ENCODE results near the gene MRPL55.

The MRPL55 gene

DNA sequence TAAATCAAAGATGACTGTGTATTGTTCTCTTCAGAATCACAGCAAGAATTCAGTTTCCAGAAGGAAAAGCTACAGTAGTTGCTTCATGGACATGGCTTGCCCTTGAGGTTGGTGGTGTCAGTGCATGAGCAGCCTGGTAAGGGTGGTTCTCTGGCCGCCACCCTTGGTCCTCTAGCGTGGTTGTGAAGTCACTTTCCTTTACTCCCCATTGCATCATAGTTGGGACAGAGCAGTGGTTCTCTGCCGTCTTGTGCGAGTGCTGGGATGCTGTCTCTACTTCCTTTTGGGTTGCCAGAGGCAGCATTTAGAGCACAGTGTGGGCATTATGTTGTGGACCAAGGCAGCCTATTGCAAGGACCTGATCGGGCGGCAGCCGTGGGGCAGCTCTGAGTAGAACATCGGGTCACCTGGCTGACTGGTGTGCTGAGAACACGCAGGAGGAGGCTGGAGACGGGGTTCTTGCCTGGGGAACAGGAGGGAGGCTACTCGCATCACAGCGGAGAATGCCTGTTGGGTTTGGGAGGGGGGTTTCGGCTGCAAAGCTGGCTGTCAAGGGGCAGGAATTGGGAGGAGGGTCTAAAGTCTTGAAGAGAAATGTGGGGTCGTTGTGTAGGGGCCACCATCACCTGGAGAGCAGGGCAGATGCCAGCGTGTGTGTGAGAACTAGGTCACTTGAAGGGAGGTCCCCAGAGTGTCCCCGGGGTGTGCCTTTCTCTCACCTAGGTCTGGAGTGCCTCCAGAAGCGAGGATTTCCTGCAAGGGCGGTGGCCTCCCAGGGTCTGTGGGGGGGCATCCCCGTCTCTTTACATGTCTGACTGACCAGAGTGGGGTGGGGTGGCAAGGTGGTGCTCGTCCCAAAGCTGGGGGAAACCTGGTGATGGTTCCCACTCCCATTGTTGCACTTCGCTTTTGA, 20.3 kb downstream of the MRPL55 start:
- in situ Hi-C loops (cut with MboI; ENCODE audit: low sequenced_read_pairs), result no loop called here

DNA sequence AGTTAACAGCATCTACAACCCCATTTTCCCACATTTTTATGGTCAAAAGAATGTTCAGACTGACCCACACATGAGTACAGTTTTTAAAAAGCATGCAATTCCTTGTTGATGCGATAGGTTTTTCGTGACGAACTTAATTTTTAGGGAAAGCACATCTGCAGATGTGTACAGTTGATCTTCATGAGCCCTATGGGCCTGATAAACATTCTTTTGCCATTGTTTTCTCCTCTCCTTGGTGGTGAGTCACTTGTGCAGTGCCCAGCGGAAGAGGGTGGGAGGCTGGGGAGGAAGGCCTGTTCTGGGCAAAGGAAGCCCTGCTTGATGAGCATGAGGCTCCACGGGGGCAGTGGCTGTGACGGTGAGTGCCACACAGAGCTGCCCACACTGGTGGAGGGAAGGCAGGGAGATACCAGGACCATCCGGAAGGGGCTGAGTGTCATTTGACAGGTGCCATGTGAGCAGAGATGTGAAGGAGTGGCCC, 21.3 kb downstream of the MRPL55 start:
- in situ Hi-C loops (cut with MboI; ENCODE audit: low sequenced_read_pairs), result no loop called here

DNA sequence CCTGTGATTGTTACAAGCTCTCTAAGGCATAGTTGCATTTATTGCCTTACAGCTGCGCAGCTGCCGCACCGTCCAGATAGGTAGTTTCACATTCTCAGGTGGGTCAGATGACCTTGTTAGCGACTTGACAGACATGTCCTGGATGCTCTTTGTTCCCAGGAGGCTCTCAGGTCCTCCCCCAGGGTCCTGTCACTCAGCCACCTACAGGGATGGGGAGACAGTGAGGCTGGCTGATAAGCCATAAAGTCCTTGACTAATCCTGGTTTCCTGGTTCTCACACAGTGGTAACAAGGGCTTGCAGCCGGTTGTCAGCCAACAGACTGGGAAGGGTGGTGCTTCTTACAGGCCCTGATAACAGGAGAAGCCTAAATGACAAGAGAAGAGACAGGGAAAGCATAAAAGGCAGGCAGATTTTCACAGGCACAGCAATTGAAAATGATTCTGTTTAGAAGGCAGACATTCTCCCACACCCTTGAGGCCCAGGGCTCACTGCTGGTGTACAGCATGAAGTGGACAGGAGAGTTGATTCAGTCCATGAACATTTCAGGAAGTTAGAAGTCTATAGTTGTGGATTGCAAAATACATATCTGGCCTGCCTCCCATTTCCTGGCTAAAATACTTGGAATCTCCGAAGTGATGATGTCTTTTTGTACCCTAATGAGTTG, 23.7 kb downstream of the MRPL55 start:
- in situ Hi-C loops (cut with MboI; ENCODE audit: low sequenced_read_pairs), result no loop called here

DNA sequence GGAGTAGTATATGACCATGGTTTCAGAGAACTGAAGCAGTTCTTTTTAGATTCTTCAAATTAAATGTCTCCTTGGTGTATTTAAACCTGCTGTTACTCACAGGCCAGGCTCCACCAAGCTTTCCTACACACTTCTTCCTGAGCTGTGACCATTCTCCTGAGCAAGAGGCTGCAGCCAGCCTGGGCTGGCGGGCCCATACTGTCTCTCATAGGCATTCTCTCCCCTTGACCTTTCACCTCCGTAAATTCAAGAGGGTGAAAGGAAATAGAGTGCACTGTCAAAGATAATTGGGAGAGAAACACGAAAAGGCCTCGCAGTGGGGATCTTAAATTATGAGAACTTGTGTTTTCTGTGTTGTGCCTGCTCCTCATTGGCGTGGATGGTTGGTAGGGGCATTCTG, 24.3 kb downstream of the MRPL55 start:
- in situ Hi-C loops (cut with MboI; ENCODE audit: low sequenced_read_pairs), result no loop called here

DNA sequence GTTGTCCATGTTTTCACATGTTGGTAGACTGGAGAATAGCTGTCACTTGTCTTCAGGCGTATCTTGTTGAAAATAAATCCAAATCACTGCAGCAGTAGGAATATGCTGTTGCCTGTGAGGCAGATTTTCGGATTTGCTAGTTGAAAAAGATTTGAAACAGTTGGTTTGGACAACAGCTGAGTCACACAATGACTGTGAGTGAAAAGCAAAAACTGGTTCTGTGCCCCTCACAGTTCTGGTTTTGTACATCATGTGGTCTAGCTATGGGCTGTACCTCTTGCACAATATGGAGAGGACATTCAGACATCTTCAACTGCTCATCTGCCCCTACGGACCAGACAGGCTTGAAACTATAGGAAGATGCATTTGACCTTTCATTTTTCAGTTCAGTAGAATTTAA, 24.8 kb downstream of the MRPL55 start:
- in situ Hi-C loops (cut with MboI; ENCODE audit: low sequenced_read_pairs), result no loop called here

DNA sequence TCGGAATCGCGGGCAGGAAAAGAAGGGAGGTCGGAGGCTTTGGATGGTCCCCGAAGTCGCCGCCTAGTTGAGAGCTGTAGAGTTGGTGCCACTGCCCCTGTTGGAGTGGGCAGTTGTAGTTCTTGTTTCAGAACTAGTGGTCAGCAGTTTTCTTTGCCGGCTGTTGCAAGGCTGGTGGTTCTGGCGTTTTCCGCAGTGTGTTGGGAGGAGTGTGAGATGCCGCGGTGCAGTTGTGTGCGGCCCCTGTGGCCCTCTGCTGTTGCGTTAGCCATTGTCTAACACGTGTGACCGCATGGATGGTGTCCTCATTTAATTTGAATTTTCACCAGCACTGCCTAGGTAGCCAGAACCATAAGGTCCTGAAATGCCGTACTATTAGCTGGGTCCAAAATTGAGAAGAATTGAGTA, 25.2 kb downstream of the MRPL55 start:
- in situ Hi-C loops (cut with MboI; ENCODE audit: low sequenced_read_pairs), result no loop called here

DNA sequence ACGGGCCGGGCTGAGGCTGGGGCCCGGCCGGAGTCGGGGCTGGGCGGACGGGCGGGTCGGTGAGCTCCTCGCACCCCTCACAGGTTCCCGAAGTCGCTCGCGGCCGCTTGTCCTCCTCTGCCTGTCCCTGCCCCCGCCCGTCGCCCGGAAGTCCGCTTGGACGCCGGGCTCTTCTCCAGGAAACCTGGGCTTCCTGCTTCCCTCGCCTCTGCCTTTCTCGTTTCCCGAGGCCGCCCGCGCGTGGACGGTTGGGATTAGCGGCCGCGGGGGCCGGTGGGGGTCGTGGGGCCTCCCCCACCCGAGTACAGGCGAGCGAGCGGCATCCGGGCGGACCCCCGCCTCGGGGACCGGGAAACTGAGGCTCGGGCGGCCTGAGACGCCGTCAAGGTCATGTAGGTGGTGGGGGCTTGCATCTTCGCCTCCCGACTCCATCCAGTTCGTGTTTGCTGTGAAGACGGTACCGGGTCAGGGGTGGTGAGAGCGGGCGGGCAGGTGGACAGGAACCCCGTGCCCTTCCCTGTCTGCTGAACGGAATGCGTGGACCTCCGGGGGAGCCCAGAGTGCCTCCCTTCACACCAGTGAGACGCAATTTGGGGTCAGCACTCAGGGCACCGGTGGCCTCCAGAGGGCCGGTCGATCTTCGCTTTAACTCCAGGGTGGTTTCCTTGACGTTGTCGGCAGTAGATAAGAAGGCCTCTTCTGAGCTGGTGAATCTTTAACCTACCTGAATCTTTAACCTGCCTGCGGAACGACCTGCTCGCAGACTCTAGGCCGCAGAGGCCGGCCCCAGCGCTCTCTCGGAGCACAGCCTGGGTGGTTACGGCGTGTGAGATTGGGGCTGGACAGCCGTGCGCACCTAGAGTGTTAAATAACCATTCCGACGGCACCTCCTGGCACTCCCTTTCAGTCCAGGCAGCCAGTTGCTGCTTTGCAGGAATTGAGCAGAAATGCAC, 25.9 kb downstream of the MRPL55 start:
- in situ Hi-C loops (cut with MboI; ENCODE audit: low sequenced_read_pairs), result no loop called here

DNA sequence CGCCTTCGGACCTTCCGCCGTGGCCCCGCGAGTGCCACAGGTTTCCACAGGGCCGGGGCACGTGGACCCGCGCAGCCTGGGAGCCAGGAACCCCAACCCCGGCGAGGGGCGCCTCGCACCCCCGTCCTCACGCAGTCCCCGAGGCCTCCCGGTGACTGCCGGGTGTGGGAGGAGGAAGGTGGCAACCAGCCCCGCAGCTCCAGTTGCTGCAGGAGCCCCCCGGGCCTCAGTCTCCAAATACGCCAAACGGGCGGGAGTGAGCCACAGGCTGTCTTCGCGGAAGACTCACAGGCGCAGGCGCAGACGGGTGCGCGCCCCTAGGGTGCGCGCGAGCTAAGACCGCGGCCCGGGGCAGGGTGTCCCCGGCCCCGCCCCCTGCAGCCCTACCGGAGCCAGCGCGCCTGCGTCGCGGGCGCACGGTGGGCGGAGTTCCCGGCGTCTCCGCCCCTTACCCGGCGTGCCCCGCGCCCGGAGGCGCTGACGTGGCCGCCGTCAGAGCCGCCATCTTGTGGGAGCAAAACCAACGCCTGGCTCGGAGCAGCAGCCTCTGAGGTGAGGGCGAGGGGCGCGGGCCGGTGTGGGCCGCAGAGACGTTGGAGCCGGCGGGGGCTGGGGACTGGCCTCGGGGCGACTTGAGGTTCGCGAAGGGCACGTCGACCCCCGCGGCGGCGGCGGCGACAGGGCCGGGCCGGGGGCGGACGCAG, 26.7 kb downstream of the MRPL55 start, which contains the start of gene ARF1:
TSS of gene ARF1 (plus strand) at position 495 of the 704 bp plus-strand sequence. CDS start 14,407 bp downstream, outside the sequence.
- in situ Hi-C loops (cut with MboI; ENCODE audit: low sequenced_read_pairs), result no loop called here

DNA sequence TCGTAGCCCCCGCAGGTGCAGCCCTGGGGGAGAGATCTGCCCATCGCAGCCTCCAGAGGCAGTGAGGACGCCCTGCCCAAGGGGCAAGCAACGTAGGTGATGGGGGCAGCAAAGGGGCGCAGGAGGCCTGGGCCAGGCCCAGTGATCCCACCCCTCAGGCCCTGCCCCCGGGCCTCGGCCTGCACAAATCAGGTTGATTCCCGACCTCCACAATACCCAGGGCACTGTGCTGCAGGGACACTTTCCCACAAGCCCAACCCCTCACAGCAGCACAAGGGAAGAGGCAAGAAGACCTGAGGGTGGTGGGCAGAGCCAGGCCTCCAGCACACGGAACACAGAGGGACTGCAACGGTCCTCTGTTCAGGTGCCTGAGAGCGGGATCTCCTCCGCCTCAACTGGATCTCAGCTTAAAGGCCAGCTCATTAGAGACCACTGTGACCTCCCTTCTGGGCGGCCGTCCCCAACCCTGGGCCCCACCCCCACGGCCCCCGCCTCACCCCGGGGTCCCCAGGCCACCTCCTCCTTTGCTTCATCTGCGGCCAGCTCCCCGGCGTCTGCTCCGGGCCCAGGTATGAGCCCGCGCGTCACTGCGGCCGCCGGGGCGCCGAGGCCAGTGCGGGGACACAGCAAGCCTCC, 27.4 kb downstream of the MRPL55 start:
- in situ Hi-C loops (cut with MboI; ENCODE audit: low sequenced_read_pairs), result no loop called here

DNA sequence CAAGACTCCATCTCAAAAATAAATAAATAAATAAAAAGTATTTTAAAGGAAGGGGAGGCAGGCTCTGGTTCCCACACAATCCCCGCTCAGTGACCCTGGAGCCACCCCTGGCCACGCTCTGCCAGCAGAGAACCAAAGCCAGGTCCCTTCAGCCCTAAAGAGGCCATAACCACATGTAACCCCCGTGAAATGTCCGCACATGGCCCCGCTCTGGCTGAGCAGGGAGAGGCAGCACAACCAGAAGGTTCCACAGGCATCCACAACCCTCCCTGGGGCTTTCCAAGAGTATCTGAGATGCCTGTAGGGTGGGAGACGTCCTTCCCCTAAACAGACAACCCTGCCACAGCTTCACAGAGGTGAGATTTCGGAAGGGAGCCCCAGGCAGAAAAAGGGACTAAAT, 28.0 kb downstream of the MRPL55 start:
- in situ Hi-C loops (cut with MboI; ENCODE audit: low sequenced_read_pairs), result no loop called here

DNA sequence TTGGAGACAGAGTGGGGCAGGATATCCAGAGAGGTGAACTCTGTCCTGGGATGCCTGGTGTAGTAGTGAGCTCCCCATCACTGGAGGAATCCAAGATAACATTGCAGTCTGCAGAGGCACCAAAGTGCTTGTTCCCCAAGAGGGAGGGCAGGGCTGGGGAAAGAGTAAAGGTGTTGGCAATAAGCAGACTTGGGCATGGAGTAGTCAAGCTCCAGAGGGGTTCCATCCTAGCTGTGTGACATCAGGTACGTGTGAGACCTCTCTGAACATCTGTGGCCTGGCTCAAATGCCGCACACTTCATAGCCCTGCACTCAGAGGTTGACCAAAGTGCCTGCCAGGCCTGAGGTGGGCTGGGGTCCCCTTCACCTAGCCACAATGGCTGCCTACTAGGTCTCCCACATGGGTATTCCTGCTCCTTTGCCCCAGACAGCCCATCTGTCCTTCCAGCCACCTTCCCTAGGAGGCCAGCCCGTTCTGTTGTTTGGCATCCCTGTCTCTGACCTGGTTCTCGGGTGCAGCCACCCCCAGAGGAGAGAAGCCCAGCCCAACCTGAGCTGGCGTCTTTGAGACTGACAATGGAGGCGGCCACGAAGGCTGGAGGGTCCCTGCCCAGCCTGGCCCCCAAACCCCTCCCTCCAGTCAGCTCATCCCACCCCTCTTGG, 29.4 kb downstream of the MRPL55 start:
- in situ Hi-C loops (cut with MboI; ENCODE audit: low sequenced_read_pairs), result no loop called here

DNA sequence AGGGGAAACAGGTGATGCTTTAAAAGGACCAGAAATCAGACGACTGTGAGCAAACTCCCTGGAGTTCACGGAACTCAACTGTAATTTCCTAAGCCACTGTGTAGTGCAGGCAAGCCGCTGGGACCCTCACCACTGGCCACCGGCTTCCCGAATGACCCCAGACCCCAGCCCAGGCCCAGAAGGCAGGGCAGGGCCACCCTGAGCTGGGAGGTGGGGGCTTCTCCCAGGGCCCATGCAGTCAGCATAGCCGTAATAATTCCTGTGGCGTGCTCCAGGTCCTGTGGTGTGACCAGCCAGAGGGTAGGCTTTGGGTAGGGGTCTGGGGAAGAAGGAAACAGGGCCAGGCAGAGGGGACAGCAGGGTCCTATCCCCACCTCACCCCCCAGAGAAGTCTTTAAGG, 30.1 kb downstream of the MRPL55 start:
- in situ Hi-C loops (cut with MboI; ENCODE audit: low sequenced_read_pairs), result no loop called here

DNA sequence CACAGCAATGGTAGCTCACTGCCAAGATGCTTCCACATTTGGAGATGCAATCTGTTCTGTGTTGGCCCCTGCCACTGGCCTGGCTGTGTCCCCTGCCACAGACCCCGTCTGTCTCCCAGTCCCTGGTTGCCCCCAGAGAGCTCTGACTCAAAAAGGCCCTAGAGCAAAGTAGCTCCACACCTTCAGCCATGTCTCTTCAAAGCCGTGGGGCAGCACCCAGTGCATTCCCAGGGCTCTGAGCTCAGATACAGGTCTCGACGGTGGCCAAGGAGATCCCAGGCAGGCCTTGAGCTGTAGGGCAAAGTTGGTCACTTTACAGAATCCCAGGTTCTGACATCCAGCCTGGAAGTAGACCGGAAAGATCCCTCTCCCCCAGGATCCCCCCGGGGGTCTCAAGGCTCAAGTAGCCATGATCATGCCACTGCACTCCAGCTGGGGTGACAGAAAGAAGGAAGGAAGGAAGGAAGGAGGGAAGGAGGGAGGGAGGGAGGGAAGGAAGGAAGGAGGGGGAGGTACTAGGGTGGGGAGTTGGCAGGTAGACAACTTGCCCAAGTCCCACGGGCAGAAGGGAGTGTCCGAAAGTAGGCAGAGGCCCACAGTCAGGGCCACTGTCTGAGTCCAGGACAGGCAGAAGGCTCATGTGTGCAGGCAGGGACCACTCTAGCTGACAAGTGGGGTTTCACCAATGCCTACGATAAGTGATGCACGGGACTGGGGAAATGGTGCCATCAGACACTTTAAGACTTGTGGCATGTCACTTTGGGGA, 31.4 kb downstream of the MRPL55 start:
- in situ Hi-C loops (cut with MboI; ENCODE audit: low sequenced_read_pairs), result no loop called here

DNA sequence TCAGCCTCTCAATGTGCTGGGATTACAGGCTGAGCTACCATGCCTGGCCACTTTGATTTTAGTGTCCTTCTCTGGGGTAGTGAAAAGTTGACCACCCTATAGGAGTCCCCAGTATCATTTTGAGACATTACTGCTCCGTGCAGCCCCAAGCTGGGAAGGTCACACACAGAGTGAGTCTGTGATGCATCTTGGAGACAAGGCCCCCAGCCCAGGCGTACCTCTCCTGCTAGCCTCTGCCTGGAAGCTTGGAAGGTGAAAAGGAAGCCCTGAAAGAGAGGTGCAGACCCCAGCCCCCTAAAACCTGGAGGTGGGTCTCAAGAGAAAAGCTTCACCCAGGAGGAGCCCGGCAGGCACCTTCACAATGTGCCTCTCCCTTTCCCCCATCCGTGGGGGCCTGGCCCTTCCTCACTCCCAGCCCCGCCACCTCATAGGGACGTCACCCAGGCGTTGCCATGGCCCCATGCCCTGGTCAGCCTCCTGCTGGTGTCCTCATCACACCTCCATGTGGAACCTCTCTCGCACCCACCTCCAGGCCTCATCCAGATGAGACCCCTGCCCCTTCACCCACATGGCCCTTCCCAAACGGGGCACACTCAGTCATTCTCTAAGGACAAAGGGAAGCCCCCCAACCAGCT, 32.2 kb downstream of the MRPL55 start:
- in situ Hi-C loops (cut with MboI; ENCODE audit: low sequenced_read_pairs), result no loop called here

DNA sequence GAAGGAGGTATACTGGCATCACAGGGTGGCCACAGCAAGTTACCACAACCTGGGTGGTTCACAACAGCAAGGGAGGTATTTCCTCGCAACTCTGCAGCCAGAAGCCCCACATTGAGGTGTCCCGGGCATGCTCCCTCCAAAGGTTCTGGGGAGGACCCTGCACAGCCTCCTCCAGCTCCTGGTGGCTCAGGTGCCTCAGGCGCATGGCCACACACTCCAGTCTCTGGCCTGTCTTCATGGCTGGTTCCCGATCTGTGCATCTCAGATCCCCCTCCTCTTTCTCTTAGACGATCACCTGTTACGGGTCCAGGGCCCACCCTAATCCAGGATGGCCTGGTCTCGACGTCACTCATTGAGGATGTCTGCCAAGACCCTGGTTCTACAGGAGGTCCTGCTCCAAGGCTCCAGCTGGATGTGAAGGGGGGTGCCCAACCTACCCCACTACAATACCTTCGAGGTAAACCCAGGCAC, 33.3 kb downstream of the MRPL55 start:
- in situ Hi-C loops (cut with MboI; ENCODE audit: low sequenced_read_pairs), result no loop called here

DNA sequence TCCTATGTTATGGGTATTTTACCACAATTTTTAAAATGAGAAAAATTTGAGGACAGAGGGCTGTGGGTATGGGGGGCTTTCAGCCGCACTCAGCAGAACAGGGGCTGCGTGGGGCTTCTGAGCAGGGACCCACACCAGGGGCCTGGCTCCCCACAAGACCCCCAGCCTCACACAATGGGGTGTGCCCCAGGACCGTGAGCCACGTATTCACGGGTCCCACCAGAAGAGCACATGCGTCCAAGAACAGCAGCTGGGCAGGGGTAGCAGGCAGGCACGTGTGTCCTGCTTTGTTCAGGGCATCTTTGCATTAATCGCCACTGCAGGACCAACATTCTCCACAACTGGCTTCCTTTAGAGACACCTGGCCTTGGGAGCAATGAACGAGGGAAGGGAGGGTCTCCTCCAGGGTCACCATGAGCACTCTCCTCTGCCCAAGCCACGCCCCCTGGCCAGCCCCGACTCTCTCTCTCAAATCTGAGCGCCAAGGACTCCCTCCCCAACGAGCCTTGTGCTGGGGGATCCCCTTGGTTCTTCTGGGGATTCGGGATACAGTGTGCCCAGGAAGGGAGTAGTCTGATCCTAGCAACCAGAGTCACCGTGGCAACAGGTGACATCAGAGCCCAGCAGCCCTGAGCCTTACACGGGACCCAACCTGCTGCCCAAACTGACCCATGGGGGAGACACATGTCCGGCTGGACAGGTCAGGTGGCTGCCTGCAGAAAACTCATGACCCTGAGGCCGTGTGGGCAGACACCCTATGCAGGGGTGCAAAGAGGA, 34.0 kb downstream of the MRPL55 start:
- in situ Hi-C loops (cut with MboI; ENCODE audit: low sequenced_read_pairs), result no loop called here

DNA sequence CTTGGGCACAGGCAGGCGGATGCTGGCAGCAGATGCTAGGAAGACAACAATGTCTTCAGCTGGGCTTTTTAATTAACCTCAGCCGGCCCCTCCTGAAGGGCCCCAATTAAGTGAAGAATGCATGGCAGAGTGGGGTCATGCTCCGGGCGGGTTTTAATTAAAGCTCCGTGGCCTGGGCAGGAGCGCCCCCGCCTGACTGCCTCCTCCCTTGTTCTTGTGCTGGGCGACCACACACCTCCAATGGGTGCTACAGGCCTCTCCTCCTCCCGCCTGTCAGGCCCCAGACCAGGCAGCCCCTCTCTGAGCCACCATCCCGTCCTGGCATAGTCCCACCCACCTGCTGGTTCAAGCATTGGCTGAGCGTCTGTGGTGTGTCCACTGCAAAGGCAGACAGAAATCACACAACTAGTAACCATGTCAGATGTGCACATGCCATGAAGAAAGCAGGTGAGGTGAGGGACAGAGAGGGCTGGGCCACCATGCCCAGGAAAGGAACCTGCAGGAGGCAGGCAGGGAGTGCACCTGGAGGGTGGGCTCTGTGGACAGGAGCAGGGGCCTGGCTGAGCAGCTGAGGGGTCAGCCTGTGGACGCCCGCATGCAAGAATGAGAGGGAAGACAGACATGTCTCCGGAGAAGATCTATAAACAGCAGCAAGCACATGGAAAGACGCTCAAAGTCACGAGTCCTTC, 35.1 kb downstream of the MRPL55 start:
- in situ Hi-C loops (cut with MboI; ENCODE audit: low sequenced_read_pairs), result no loop called here

Measured in hTERT RPE-1 (cell line).